SJSA1 (cell line): Measurements from ENCODE around the gene TFF1. TPM values are rescaled to one million over a fixed set of nuclear protein-coding genes. Genes with fewer than 3 reads are reported as not detected.

Experiments used
- DNase-seq, 2 experiments: peaks; one replicate each; pipeline ENCODE4 v3.0.0-alpha.2; 2015 to 2020; ENCODE audit warnings: low spot score in 2 of 2, low read depth in 1 of 2
- H3K27ac ChIP-seq: fragments of 250-450 bp; sonication (Bioruptor Pico); 2 replicates; pipeline ENCODE4 v1.5.1; 2020; ENCODE audit warnings: mild to moderate bottlenecking, moderate library complexity
- H3K27me3 ChIP-seq: fragments of 250-450 bp; sonication (Bioruptor Pico); replicated peaks from 2 replicates; pipeline ENCODE4 v1.5.1; 2020; ENCODE audit warnings: mild to moderate bottlenecking, moderate library complexity
- H3K36me3 ChIP-seq: fragments of 250-450 bp; sonication (Bioruptor Pico); 2 replicates; pipeline ENCODE4 v1.5.1; 2020; ENCODE audit warnings: mild to moderate bottlenecking
- H3K4me1 ChIP-seq: fragments of 250-450 bp; sonication (Bioruptor Pico); replicated peaks from 2 replicates; pipeline ENCODE4 v1.6.1; 2021; ENCODE audit warnings: mild to moderate bottlenecking
- H3K4me3 ChIP-seq: fragments of 250-450 bp; sonication (Bioruptor Pico); 2 replicates; pipeline ENCODE4 v1.5.1; 2020; ENCODE audit warnings: mild to moderate bottlenecking
- H3K9me3 ChIP-seq: fragments of 250-450 bp; sonication (Bioruptor Pico); replicated peaks from 2 replicates; pipeline ENCODE4 v1.5.1; 2020; ENCODE audit warnings: mild to moderate bottlenecking
- total RNA-seq: library from RNA; depleted of rRNA; stranded (reverse); fragments of >200 nt; shearing (Covaris generic); gene quantifications from 2 replicates; pipeline ENCODE4 v1.2.3, GENCODE V29; 2014

The TFF1 gene
- total RNA-seq, 1 experiment from 2014 or later: not detected

GRCh38 chr21:42346441-42346840, 19.9 kb downstream of the TFF1 start:
- H3K4me3 ChIP-seq: no peak overlapping the region
- no peak overlapping the region for H3K27ac ChIP-seq
- no peaks in the 10 kb centered on the region for H3K36me3 ChIP-seq
- H3K4me1 ChIP-seq: no peaks in the 10 kb centered on the region
- H3K27me3 ChIP-seq: no peaks in the 10 kb centered on the region
- DNase-seq: peak in 1 of 2 experiments; percentile 8
- no peaks in the 10 kb centered on the region for H3K9me3 ChIP-seq

- H3K9me3 ChIP-seq: no peaks in the 10 kb centered on the region
- H3K36me3 ChIP-seq: no peaks in the 10 kb centered on the region
- no peak overlapping the region for H3K4me3 ChIP-seq
- no peaks in the 10 kb centered on the region for H3K4me1 ChIP-seq
- no peaks in the 10 kb centered on the region for H3K27me3 ChIP-seq
- H3K27ac ChIP-seq: no peak overlapping the region
- no peak for DNase-seq
Observed at GRCh38 chr21:42344631-42345030, 21.7 kb downstream of the TFF1 start.

- H3K36me3 ChIP-seq: no peaks in the 10 kb centered on the region
- DNase-seq: peak in 1 of 2 experiments; percentile 26
Observed at GRCh38 chr21:42343963-42344510, 22.3 kb downstream of the TFF1 start.

GRCh38 chr21:42343556-42343955, 22.8 kb downstream of the TFF1 start:
- peak in 1 of 2 experiments; percentile 33 for DNase-seq
- H3K27ac ChIP-seq: no peak overlapping the region
- H3K4me3 ChIP-seq: no peak overlapping the region
- H3K27me3 ChIP-seq: no peaks in the 10 kb centered on the region
- no peaks in the 10 kb centered on the region for H3K36me3 ChIP-seq
- H3K9me3 ChIP-seq: no peaks in the 10 kb centered on the region
- H3K4me1 ChIP-seq: no peaks in the 10 kb centered on the region

More at GRCh38 chr21:42343963-42344510, 22.3 kb downstream of the TFF1 start:
- H3K4me1 ChIP-seq: no peaks in the 10 kb centered on the region
- H3K27ac ChIP-seq: no peak overlapping the region
- no peak overlapping the region for H3K4me3 ChIP-seq
- H3K27me3 ChIP-seq: no peaks in the 10 kb centered on the region
- no peaks in the 10 kb centered on the region for H3K9me3 ChIP-seq

GRCh38 chr21:42343101-42343500, 23.2 kb downstream of the TFF1 start:
- peak in 1 of 2 experiments; percentile 39 for DNase-seq
- no peaks in the 10 kb centered on the region for H3K4me1 ChIP-seq

GRCh38 chr21:42341776-42342542, 24.4 kb downstream of the TFF1 start:
- no peaks in the 10 kb centered on the region for H3K36me3 ChIP-seq
- no peaks in the 10 kb centered on the region for H3K9me3 ChIP-seq
- H3K4me1 ChIP-seq: no peaks in the 10 kb centered on the region
- peak in 1 of 2 experiments; percentile 23 for DNase-seq
- no peaks in the 10 kb centered on the region for H3K27me3 ChIP-seq
- no peak overlapping the region for H3K27ac ChIP-seq
- no peak overlapping the region for H3K4me3 ChIP-seq

More at GRCh38 chr21:42343101-42343500, 23.2 kb downstream of the TFF1 start:
- H3K9me3 ChIP-seq: no peaks in the 10 kb centered on the region
- H3K27me3 ChIP-seq: no peaks in the 10 kb centered on the region
- no peak overlapping the region for H3K27ac ChIP-seq
- H3K4me3 ChIP-seq: no peak overlapping the region
- H3K36me3 ChIP-seq: no peaks in the 10 kb centered on the region

GRCh38 chr21:42340187-42341050, 25.9 kb downstream of the TFF1 start:
- Histone ChIP-seq H3K9me3 (no peaks in the 10 kb centered on the region), H3K27ac (no peak overlapping the region), H3K4me1 (peaks cover 8% of the 10 kb centered on the region), H3K4me3 (no peak overlapping the region), H3K36me3 (no peaks in the 10 kb centered on the region), H3K27me3 (no peaks in the 10 kb centered on the region)
- DNase-seq: peak in 1 of 2 experiments; percentile 30

GRCh38 chr21:42338729-42339715, 27.3 kb downstream of the TFF1 start:
- no peak overlapping the region for H3K4me3 ChIP-seq
- no peak overlapping the region for H3K27ac ChIP-seq
- H3K4me1 ChIP-seq: peaks cover 8% of the 10 kb centered on the region
- no peaks in the 10 kb centered on the region for H3K9me3 ChIP-seq
- H3K27me3 ChIP-seq: no peaks in the 10 kb centered on the region
- DNase-seq: peak in 1 of 2 experiments; percentile 27
- no peaks in the 10 kb centered on the region for H3K36me3 ChIP-seq

- DNase-seq: peak in 1 of 2 experiments; percentile 43
- H3K27me3 ChIP-seq: no peaks in the 10 kb centered on the region
Observed at GRCh38 chr21:42337830-42338728, 28.3 kb downstream of the TFF1 start.

GRCh38 chr21:42337276-42337675, 29.1 kb downstream of the TFF1 start:
- DNase-seq: no peak
- Histone ChIP-seq H3K4me1 (peaks cover 8% of the 10 kb centered on the region), H3K27me3 (no peaks in the 10 kb centered on the region), H3K4me3 (no peak overlapping the region), H3K27ac (no peak overlapping the region), H3K9me3 (no peaks in the 10 kb centered on the region), H3K36me3 (no peaks in the 10 kb centered on the region)

More at GRCh38 chr21:42337830-42338728, 28.3 kb downstream of the TFF1 start:
- H3K4me3 ChIP-seq: no peak overlapping the region
- H3K27ac ChIP-seq: no peak overlapping the region
- H3K4me1 ChIP-seq: peaks cover 8% of the 10 kb centered on the region
- H3K9me3 ChIP-seq: no peaks in the 10 kb centered on the region
- no peaks in the 10 kb centered on the region for H3K36me3 ChIP-seq

GRCh38 chr21:42336054-42336453, 30.3 kb downstream of the TFF1 start:
- peak; percentile 47 to 55 for DNase-seq
- no peak overlapping the region for H3K27ac ChIP-seq
- peaks cover 8% of the 10 kb centered on the region for H3K4me1 ChIP-seq
- no peaks in the 10 kb centered on the region for H3K27me3 ChIP-seq
- no peaks in the 10 kb centered on the region for H3K36me3 ChIP-seq
- no peak overlapping the region for H3K4me3 ChIP-seq
- H3K9me3 ChIP-seq: no peaks in the 10 kb centered on the region
